SJSA1 (cell line): ENCODE data around the gene PPP6R1. TPM values are rescaled to one million over a fixed set of nuclear protein-coding genes. Genes with fewer than 3 reads are reported as not detected.

ENCODE experiments used
- DNase-seq, 2 experiments: peaks; one replicate each; pipeline ENCODE4 v3.0.0-alpha.2; 2015 to 2020; ENCODE audit warnings: low spot score in 2 of 2, low read depth in 1 of 2
- H3K27ac ChIP-seq: fragments of 250-450 bp; sonication (Bioruptor Pico); 2 replicates; pipeline ENCODE4 v1.5.1; 2020; ENCODE audit warnings: mild to moderate bottlenecking, moderate library complexity
- H3K27me3 ChIP-seq: fragments of 250-450 bp; sonication (Bioruptor Pico); replicated peaks from 2 replicates; pipeline ENCODE4 v1.5.1; 2020; ENCODE audit warnings: mild to moderate bottlenecking, moderate library complexity
- H3K36me3 ChIP-seq: fragments of 250-450 bp; sonication (Bioruptor Pico); 2 replicates; pipeline ENCODE4 v1.5.1; 2020; ENCODE audit warnings: mild to moderate bottlenecking
- H3K4me1 ChIP-seq: fragments of 250-450 bp; sonication (Bioruptor Pico); replicated peaks from 2 replicates; pipeline ENCODE4 v1.6.1; 2021; ENCODE audit warnings: mild to moderate bottlenecking
- H3K4me3 ChIP-seq: fragments of 250-450 bp; sonication (Bioruptor Pico); 2 replicates; pipeline ENCODE4 v1.5.1; 2020; ENCODE audit warnings: mild to moderate bottlenecking
- H3K9me3 ChIP-seq: fragments of 250-450 bp; sonication (Bioruptor Pico); replicated peaks from 2 replicates; pipeline ENCODE4 v1.5.1; 2020; ENCODE audit warnings: mild to moderate bottlenecking
- total RNA-seq: library from RNA; depleted of rRNA; stranded (reverse); fragments of >200 nt; shearing (Covaris generic); gene quantifications from 2 replicates; pipeline ENCODE4 v1.2.3, GENCODE V29; 2014

The PPP6R1 gene
- total RNA-seq, 1 experiment from 2014 or later: 48.0 TPM

- H3K9me3 ChIP-seq: no peaks in the 10 kb centered on the region
- peaks cover 5% of the 10 kb centered on the region for H3K4me1 ChIP-seq
- no peaks in the 10 kb centered on the region for H3K27me3 ChIP-seq
- no peak overlapping the region for H3K27ac ChIP-seq
- peaks cover 21% of the 10 kb centered on the region for H3K36me3 ChIP-seq
- H3K4me3 ChIP-seq: no peak overlapping the region
- no peak for DNase-seq
Measured at GRCh38 chr19:55275851-55276719, 17.3 kb upstream of the PPP6R1 start.

- peaks cover 2% of the 10 kb centered on the region for H3K4me1 ChIP-seq
- peaks cover 21% of the 10 kb centered on the region for H3K36me3 ChIP-seq
- no peak for DNase-seq
- H3K9me3 ChIP-seq: no peaks in the 10 kb centered on the region
- no peak overlapping the region for H3K27ac ChIP-seq
- no peaks in the 10 kb centered on the region for H3K27me3 ChIP-seq
- no peak overlapping the region for H3K4me3 ChIP-seq
Measured at GRCh38 chr19:55273978-55274707, 15.3 kb upstream of the PPP6R1 start.

- H3K36me3 ChIP-seq: peaks cover 21% of the 10 kb centered on the region
- no peak overlapping the region for H3K4me3 ChIP-seq
- H3K27me3 ChIP-seq: no peaks in the 10 kb centered on the region
- no peak overlapping the region for H3K27ac ChIP-seq
- H3K9me3 ChIP-seq: no peaks in the 10 kb centered on the region
- no peak for DNase-seq
- H3K4me1 ChIP-seq: no peaks in the 10 kb centered on the region
Measured at GRCh38 chr19:55272142-55272541, 13.3 kb upstream of the PPP6R1 start.

- Histone ChIP-seq H3K4me3 (no peak overlapping the region), H3K27me3 (no peaks in the 10 kb centered on the region), H3K4me1 (no peaks in the 10 kb centered on the region), H3K36me3 (peaks cover 14% of the 10 kb centered on the region), H3K9me3 (0 out of 2 replicates have a peak, but pooled peaks cover 2% of the 10 kb centered on the region), H3K27ac (no peak overlapping the region)
- no peak for DNase-seq
Measured at GRCh38 chr19:55270172-55270942, 11.5 kb upstream of the PPP6R1 start.

DNA sequence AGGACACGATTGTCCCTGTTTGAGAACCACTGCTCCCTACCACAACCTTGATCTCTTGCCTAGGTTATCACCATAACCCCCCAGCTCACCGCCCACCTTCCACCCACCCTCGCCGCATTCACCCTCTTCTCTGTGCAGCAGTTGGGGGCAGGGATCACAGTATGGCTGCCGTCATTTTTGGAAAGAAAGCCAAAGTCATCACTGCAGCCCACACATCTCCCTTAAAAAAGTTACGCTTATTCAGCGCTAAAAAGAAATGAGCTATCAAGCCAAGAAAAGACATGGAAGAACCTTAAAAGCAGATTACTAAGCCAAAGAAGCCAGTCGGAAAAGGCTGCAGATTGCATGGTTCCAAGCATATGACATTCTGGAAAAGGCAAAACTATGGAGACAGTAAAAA is 10.5 kb upstream of the PPP6R1 start:
- no peak for DNase-seq

DNA sequence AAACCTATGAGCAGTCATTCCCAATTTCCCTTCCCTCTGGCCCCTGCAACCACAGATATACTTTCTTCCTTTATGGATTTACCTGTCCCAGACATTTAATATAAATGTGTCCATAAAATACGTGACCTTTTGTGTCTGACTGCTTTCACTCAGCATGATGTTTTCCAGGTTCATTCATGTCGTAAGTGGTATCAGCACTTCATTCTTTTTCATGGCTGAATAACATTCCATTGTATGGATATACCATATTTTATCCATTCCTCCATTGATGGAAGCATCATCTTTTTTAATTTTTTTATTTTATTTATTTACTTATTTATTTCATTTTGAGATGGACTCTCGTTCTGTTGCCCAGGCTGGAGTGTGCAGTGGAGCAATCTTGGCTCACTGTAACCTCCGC is 8.0 kb upstream of the PPP6R1 start:
- Histone ChIP-seq H3K27ac (no peak overlapping the region), H3K27me3 (no peaks in the 10 kb centered on the region), H3K36me3 (peaks cover 6% of the 10 kb centered on the region; the same call in 1 of the 2 replicates), H3K4me1 (no peaks in the 10 kb centered on the region), H3K9me3 (0 out of 2 replicates have a peak, but pooled peaks cover 2% of the 10 kb centered on the region), H3K4me3 (no peak overlapping the region)
- DNase-seq: no peak

More for the DNA sequence above, 10.5 kb upstream of the PPP6R1 start:
- no peak overlapping the region for H3K27ac ChIP-seq
- H3K27me3 ChIP-seq: no peaks in the 10 kb centered on the region
- no peak overlapping the region for H3K4me3 ChIP-seq
- H3K9me3 ChIP-seq: 0 out of 2 replicates have a peak, but pooled peaks cover 2% of the 10 kb centered on the region
- H3K4me1 ChIP-seq: no peaks in the 10 kb centered on the region
- H3K36me3 ChIP-seq: peaks cover 12% of the 10 kb centered on the region; the same call in 1 of the 2 replicates

DNA sequence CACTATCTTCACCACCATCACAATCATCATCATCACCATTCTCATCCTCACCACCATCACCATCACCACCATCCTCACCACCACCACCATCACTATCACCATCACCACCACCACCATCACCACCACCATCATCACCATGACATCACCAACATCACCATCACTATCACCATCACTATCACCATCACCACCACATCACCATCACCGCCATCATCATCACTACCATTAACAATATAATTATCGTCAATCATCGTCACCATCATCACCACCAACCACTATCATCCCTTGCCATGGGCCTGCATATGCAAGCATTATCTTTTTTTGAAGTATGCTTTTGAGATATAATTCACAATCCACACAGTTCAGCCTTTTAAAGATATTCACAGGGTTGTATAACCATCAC is 7.6 kb upstream of the PPP6R1 start:
- no peak overlapping the region for H3K4me3 ChIP-seq
- H3K36me3 ChIP-seq: peaks cover 4% of the 10 kb centered on the region; the same call in 1 of the 2 replicates
- DNase-seq: no peak
- no peaks in the 10 kb centered on the region for H3K4me1 ChIP-seq
- H3K27me3 ChIP-seq: no peaks in the 10 kb centered on the region
- no peak overlapping the region for H3K27ac ChIP-seq
- 0 out of 2 replicates have a peak, but pooled peaks cover 2% of the 10 kb centered on the region for H3K9me3 ChIP-seq

GRCh38 chr19:55265723-55266386 is 7.0 kb upstream of the PPP6R1 start:
- H3K4me3 ChIP-seq: no peak overlapping the region
- no peaks in the 10 kb centered on the region for H3K4me1 ChIP-seq
- DNase-seq: no peak
- no peaks in the 10 kb centered on the region for H3K27me3 ChIP-seq
- H3K9me3 ChIP-seq: 0 out of 2 replicates have a peak, but pooled peaks cover 2% of the 10 kb centered on the region
- no peak overlapping the region for H3K27ac ChIP-seq
- peaks cover 4% of the 10 kb centered on the region; the same call in 1 of the 2 replicates for H3K36me3 ChIP-seq

GRCh38 chr19:55265173-55265572 is 6.4 kb upstream of the PPP6R1 start:
- H3K27me3 ChIP-seq: no peaks in the 10 kb centered on the region
- DNase-seq: no peak

DNA sequence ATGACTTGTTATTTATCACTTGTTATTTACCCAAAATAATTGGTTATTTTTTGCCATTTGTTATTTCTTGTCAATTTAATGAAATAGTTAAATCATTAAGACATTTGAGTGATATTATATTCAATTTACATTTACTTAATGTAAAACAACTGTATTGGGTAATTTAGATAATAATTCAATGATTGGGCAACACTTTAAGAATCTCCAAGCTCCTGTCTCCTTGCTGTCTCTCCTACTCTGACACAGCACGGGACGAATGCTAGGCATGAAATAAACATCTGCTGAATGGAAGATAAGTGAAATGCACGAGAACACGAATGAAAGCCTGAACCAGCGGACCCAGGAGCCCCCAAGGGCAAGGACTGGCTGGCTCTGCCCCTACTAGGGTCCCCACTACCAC is 5.7 kb upstream of the PPP6R1 start:
- no peak for DNase-seq
- 0 out of 2 replicates have a peak, but pooled peaks cover 2% of the 10 kb centered on the region for H3K9me3 ChIP-seq
- H3K36me3 ChIP-seq: peaks cover 4% of the 10 kb centered on the region; the same call in 1 of the 2 replicates
- no peaks in the 10 kb centered on the region for H3K27me3 ChIP-seq
- H3K27ac ChIP-seq: no peak overlapping the region
- peaks cover 6% of the 10 kb centered on the region for H3K4me1 ChIP-seq
- H3K4me3 ChIP-seq: no peak overlapping the region

More at GRCh38 chr19:55265173-55265572, 6.4 kb upstream of the PPP6R1 start:
- H3K27ac ChIP-seq: no peak overlapping the region
- H3K9me3 ChIP-seq: 0 out of 2 replicates have a peak, but pooled peaks cover 2% of the 10 kb centered on the region
- H3K4me1 ChIP-seq: no peaks in the 10 kb centered on the region
- H3K4me3 ChIP-seq: no peak overlapping the region
- H3K36me3 ChIP-seq: peaks cover 4% of the 10 kb centered on the region; the same call in 1 of the 2 replicates

- H3K36me3 ChIP-seq: peaks cover 7% of the 10 kb centered on the region
- H3K27me3 ChIP-seq: no peaks in the 10 kb centered on the region
Measured at GRCh38 chr19:55262359-55262758, 3.5 kb upstream of the PPP6R1 start.

DNA sequence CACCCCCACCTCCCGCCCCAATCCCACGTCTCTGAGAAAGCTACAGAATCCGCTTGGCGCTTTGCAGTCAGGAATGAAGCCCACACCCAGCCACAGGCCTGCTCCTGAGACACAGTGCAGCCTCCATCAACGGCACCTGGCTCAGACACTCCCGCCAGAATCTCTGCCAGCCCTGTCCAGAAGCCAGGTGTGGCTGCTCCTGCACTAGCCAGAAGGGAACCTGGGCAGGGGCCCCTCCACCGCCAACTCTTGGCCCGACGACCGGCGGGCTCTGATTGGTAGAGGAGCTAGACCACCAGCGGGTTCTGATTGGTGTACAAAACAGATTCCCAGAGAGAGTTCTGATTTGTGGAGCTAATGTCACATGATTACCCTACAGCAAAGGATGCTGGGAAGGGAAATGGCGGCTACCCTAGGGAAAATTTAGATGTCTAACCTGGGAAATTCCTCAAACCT is 2.9 kb upstream of the PPP6R1 start:
- Histone ChIP-seq H3K36me3 (peaks cover 12% of the 10 kb centered on the region), H3K27ac (no peak overlapping the region), H3K4me1 (peaks cover 18% of the 10 kb centered on the region), H3K4me3 (no peak overlapping the region), H3K9me3 (0 out of 2 replicates have a peak, but pooled peaks cover under 1% of the 10 kb centered on the region), H3K27me3 (no peaks in the 10 kb centered on the region)
- DNase-seq: no peak

More at GRCh38 chr19:55262359-55262758, 3.5 kb upstream of the PPP6R1 start:
- DNase-seq: no peak
- no peak overlapping the region for H3K27ac ChIP-seq
- no peak overlapping the region for H3K4me3 ChIP-seq
- 0 out of 2 replicates have a peak, but pooled peaks cover 2% of the 10 kb centered on the region for H3K9me3 ChIP-seq
- H3K4me1 ChIP-seq: peaks cover 13% of the 10 kb centered on the region
